ENCODE measurements around the gene USP47.

DNA sequence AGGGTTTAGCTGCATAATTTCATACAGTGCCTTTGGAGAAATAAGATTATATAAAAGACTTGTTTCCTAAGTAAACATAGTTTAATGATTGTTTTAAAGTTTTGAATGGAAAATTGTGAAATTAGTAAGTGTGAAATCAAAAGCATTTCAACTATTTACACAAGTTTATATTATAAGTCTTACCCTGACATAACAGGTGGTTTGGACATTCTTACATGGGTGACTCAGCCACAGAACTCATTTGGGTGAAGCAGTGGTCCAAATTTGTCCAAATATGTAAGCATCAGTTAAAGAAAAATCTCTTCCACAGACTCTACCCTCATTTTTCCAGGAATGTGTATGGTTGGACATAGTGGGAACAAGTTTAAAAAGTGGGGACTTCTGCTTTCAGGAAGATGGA lies 68.0 kb downstream of the USP47 start:
- TF ChIP-seq, protein P1, sequence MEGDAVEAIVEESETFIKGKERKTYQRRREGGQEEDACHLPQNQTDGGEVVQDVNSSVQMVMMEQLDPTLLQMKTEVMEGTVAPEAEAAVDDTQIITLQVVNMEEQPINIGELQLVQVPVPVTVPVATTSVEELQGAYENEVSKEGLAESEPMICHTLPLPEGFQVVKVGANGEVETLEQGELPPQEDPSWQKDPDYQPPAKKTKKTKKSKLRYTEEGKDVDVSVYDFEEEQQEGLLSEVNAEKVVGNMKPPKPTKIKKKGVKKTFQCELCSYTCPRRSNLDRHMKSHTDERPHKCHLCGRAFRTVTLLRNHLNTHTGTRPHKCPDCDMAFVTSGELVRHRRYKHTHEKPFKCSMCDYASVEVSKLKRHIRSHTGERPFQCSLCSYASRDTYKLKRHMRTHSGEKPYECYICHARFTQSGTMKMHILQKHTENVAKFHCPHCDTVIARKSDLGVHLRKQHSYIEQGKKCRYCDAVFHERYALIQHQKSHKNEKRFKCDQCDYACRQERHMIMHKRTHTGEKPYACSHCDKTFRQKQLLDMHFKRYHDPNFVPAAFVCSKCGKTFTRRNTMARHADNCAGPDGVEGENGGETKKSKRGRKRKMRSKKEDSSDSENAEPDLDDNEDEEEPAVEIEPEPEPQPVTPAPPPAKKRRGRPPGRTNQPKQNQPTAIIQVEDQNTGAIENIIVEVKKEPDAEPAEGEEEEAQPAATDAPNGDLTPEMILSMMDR (conservative IDR thresholded peaks at IDR 0.05; ENCODE audit: low read depth, low read length): no peak
- TF ChIP-seq EZH2 (IDR thresholded peaks at IDR 0.05; ENCODE audit: borderline replicate concordance, low read depth, low read length, poor library complexity, severe bottlenecking): no peak
